HepG2 (cell line): ENCODE data around the gene LSM14B. TPM values are rescaled to one million over a fixed set of nuclear protein-coding genes. Genes with fewer than 3 reads are reported as not detected.

ENCODE experiments used
- CENPT ChIP-seq: sonication (generic); formaldehyde crosslinking; IDR thresholded peaks from 2 replicates; pipeline ENCODE4 v1.8.0; 2022; ENCODE audit warnings: low read depth, mild to moderate bottlenecking, moderate library complexity, missing genetic modification reagents
- GLI4 ChIP-seq: sonication (generic); formaldehyde crosslinking; IDR thresholded peaks from 2 replicates; pipeline ENCODE4 v1.5.1; 2020; ENCODE audit warnings: missing genetic modification reagents, mild to moderate bottlenecking, moderate library complexity, borderline replicate concordance
- KIAA2018 ChIP-seq: sonication (generic); formaldehyde crosslinking; IDR thresholded peaks from 2 replicates; pipeline ENCODE4 v1.5.0; 2020; ENCODE audit warnings: mild to moderate bottlenecking, missing genetic modification reagents, borderline replicate concordance
- MEF2D ChIP-seq: sonication (generic); formaldehyde crosslinking; IDR thresholded peaks from 2 replicates; pipeline ENCODE4 v1.5.1; 2020; ENCODE audit warnings: mild to moderate bottlenecking, missing genetic modification reagents
- PAXIP1 ChIP-seq: sonication (generic); formaldehyde crosslinking; conservative IDR thresholded peaks from 2 replicates; pipeline ENCODE4 v1.4.0; 2020; ENCODE audit warnings: mild to moderate bottlenecking, missing genetic modification reagents, moderate library complexity
- POLR2AphosphoS5 ChIP-seq: IDR thresholded peaks from 2 replicates; pipeline ENCODE4 v1.6.1; 2012; ENCODE audit warnings: low read depth, low read length
- ZNF281 ChIP-seq: sonication (generic); formaldehyde crosslinking; IDR thresholded peaks from 2 replicates; pipeline ENCODE4 v1.4.0; 2020; ENCODE audit warnings: missing genetic modification reagents, borderline replicate concordance
- ZNF773 ChIP-seq: sonication (generic); formaldehyde crosslinking; IDR thresholded peaks from 2 replicates; pipeline ENCODE4 v1.4.0; 2020; ENCODE audit warnings: missing genetic modification reagents, borderline replicate concordance
- ZNF800 ChIP-seq: sonication (generic); formaldehyde crosslinking; IDR thresholded peaks from 2 replicates; pipeline ENCODE4 v1.4.0; 2020; ENCODE audit warnings: missing genetic modification reagents
- ZSCAN22 ChIP-seq: sonication (generic); formaldehyde crosslinking; IDR thresholded peaks from 2 replicates; pipeline ENCODE4 v1.4.0; 2020; ENCODE audit warnings: mild to moderate bottlenecking, missing genetic modification reagents
- polyA plus RNA-seq, 8 experiments: library from polyadenylated mRNA; depleted of rRNA in 3 of 8; stranded (reverse) in 7 of 8; unstranded in 1 of 8; fragments of >200 nt; fragmentation: Illumina TruSeq in 4 of 8; extraction: Trizol in 4 of 8; gene quantifications; 2 replicates each; pipeline versions ENCODE4 v1.2.1 to v1.2.3, GENCODE V29; 2011 to 2016; ENCODE audit warnings: low read depth in 4 of 8, missing spikeins in 1 of 8, mixed read lengths in 1 of 8; ENCODE audit not compliant: insufficient read depth in 1 of 8
- total RNA-seq, 5 experiments: library from RNA; depleted of rRNA; stranded (reverse); fragments of >200 nt; fragmentation: Illumina TruSeq; extraction: Trizol; gene quantifications; 2 replicates each; pipeline ENCODE4 v1.2.3, GENCODE V29; 2016; ENCODE audit warnings: low read depth in 1 of 5

Gene LSM14B
- total and polyA plus RNA-seq, 2 of the 13 experiments (the other 11 are each of a cell fraction or from before 2014, with no cell fraction given), result 43.3 to 79.2 TPM

GRCh38 chr20:62143081-62143956 lies 21.0 kb downstream of the LSM14B start, which contains the start of the genes PSMA7 and SS18L1 (continued):
- TF ChIP-seq KIAA2018 (no peak), ZNF800 (CRISPR knock-in tag) (peak; percentile 76; the same call in 1 of the 2 replicates), ZNF773 (CRISPR knock-in tag) (peak; percentile 87; the same call in 1 of the 2 replicates), PAXIP1 (CRISPR knock-in tag) (0 out of 2 replicates have a peak, but pooled peaks have one; percentile 40), GLI4 (CRISPR knock-in tag) (peak; percentile 73; the same call in 1 of the 2 replicates), CENPT (peak; percentile 53; the same call in 1 of the 2 replicates), MEF2D (CRISPR knock-in tag) (no peak), ZSCAN22 (0 out of 2 replicates have a peak, but pooled peaks have one; percentile 43), ZNF281 (CRISPR knock-in tag) (peak; percentile 42; the same call in 1 of the 2 replicates), POLR2AphosphoS5 (peak; percentile 86)
